SK-N-SH (cell line): ENCODE data around the gene DNAJC1.

Experiments used
- CTCF ChIP-seq: fragments of 200-600 bp; sonication (generic); IDR thresholded peaks from 2 replicates; pipeline ENCODE4 v1.6.1; 2017; ENCODE audit warnings: antibody characterized with exemption, mild to moderate bottlenecking, moderate library complexity
- ELF1 ChIP-seq: IDR thresholded peaks from 2 replicates; pipeline ENCODE4 v1.4.0; 2012
- EZH2phosphoT487 ChIP-seq: fragments of 200-600 bp; sonication (generic); IDR thresholded peaks from 2 replicates; pipeline ENCODE4 v1.6.1; 2017; ENCODE audit warnings: low read depth, mixed run types, mild to moderate bottlenecking, antibody characterized with exemption, moderate library complexity, borderline replicate concordance
- GABPA ChIP-seq: IDR thresholded peaks from 2 replicates; pipeline ENCODE4 v1.4.0; 2012; ENCODE audit warnings: low read depth, mild to moderate bottlenecking
- GATA2 ChIP-seq: sonication (generic); formaldehyde crosslinking; IDR thresholded peaks from 2 replicates; pipeline ENCODE4 v1.5.0; 2020; ENCODE audit warnings: mild to moderate bottlenecking, missing genetic modification reagents
- JUND ChIP-seq: IDR thresholded peaks from 2 replicates; pipeline ENCODE4 v1.4.0; 2012
- MAX ChIP-seq: IDR thresholded peaks from 2 replicates; pipeline ENCODE4 v1.4.0; 2012; ENCODE audit warnings: low read depth
- MEF2A ChIP-seq: IDR thresholded peaks from 2 replicates; pipeline ENCODE4 v1.4.0; 2012; ENCODE audit warnings: low read depth, borderline replicate concordance
- POLR2AphosphoS5 ChIP-seq: IDR thresholded peaks from 2 replicates; pipeline ENCODE4 v1.6.1; 2012; ENCODE audit warnings: low read depth, low read length
- RCOR1 ChIP-seq: fragments of 150-350 bp; IDR thresholded peaks from 2 replicates; pipeline ENCODE4 v1.6.1; 2017; ENCODE audit warnings: antibody characterized with exemption, low read length
- REST ChIP-seq: IDR thresholded peaks from 2 replicates; pipeline ENCODE4 v1.6.1; 2012; ENCODE audit warnings: mild to moderate bottlenecking, low read depth, low read length, moderate library complexity
- RXRA ChIP-seq: IDR thresholded peaks from 2 replicates; pipeline ENCODE4 v1.4.0; 2012; ENCODE audit warnings: low read depth, mild to moderate bottlenecking, borderline replicate concordance
- TAF1 ChIP-seq: IDR thresholded peaks from 2 replicates; pipeline ENCODE4 v1.6.1; 2012; ENCODE audit warnings: low read depth, mild to moderate bottlenecking, low read length, moderate library complexity, borderline replicate concordance
- TCF12 ChIP-seq: IDR thresholded peaks from 2 replicates; pipeline ENCODE4 v1.4.0; 2012

GRCh38 chr10:21810582-21811244, 192.8 kb downstream of the DNAJC1 start:
- TF ChIP-seq MAX: no peak
- TF ChIP-seq MEF2A: no peak
- no peak for TF ChIP-seq CTCF
- TF ChIP-seq GATA2 (CRISPR knock-in tag): no peak
- no peak for TF ChIP-seq REST
- no peak for TF ChIP-seq EZH2phosphoT487
- TF ChIP-seq JUND: no peak
- no peak for TF ChIP-seq RXRA
- TF ChIP-seq TCF12: no peak
- TF ChIP-seq ELF1: no peak
- TF ChIP-seq POLR2AphosphoS5: no peak
- no peak for TF ChIP-seq RCOR1
- TF ChIP-seq GABPA: no peak
- no peak for TF ChIP-seq TAF1
